Measurements from ENCODE around the gene INO80.

- TF ChIP-seq CTCF (conservative IDR thresholded peaks at IDR 0.05; ENCODE audit: low read length) (peak; percentile 87), EZH2phosphoT487 (IDR thresholded peaks at IDR 0.05; ENCODE audit: borderline replicate concordance, low read depth, low read length) (no peak)
These were observed 185.4 kb downstream of the INO80 start for GRCh38 chr15:40930430-40931299.

Data from OCI-LY7 (cell line).